Colonic mucosa (tissue), 4 donors: ENCODE results near the gene SFMBT1. TPM values are rescaled to one million over a fixed set of nuclear protein-coding genes. Genes with fewer than 3 reads are reported as not detected.

ENCODE experiments used
- DNase-seq: peaks from one replicate; pipeline ENCODE4 v3.0.0-alpha.2; 2020
- H3K27ac ChIP-seq: fragments of 200-600 bp; one replicate; pipeline ENCODE4 v1.8.0; 2021
- H3K27me3 ChIP-seq: fragments of 200-600 bp; one replicate; pipeline ENCODE4 v1.8.0; 2021
- H3K36me3 ChIP-seq: fragments of 200-600 bp; one replicate; pipeline ENCODE4 v1.8.0; 2021
- H3K4me1 ChIP-seq: fragments of 200-600 bp; one replicate; pipeline ENCODE4 v1.8.0; 2021; ENCODE audit warnings: mild to moderate bottlenecking
- H3K4me3 ChIP-seq: fragments of 200-600 bp; one replicate; pipeline ENCODE4 v1.8.0; 2021
- H3K9ac ChIP-seq, 2 donors: one replicate each; pipeline ENCODE4 v1.7.0; 2013; ENCODE audit warnings: control low read depth in 2 of 2, low read depth in 2 of 2, low read length in 2 of 2
- H3K9me3 ChIP-seq: fragments of 200-600 bp; one replicate; pipeline ENCODE4 v1.8.0; 2021
- intact Hi-C: fragments of 100-400 bp; cut with DNase I; formaldehyde crosslinking; loops from one replicate; pipeline ENCODE4 v1.14.1; 2022
- total RNA-seq, 2 donors: library from RNA; stranded (reverse); fragmentation: NEBNext Ultra II Directional in 1 of 2; extraction: Animal tissue kit (Norgen Biotek cat#: 25700) in 1 of 2; gene quantifications; one replicate each; pipeline ENCODE4 v1.2.1, GENCODE V29; 2021
- TF ChIP-seq, protein P1 (sequence below): fragments of 200-600 bp; IDR thresholded peaks from one replicate; pipeline ENCODE4 v1.8.0; 2022; ENCODE audit warnings: antibody characterized with exemption, mild to moderate bottlenecking
- donor health status: healthy.
- donor health status: DM: no; HTN: no; CAD: no.
- donor health status: DM: no; HTN: no; CAD: no.

The SFMBT1 gene
- total RNA-seq, 2 donors from 2014 or later, result 19.4 to 30.8 TPM

DNA sequence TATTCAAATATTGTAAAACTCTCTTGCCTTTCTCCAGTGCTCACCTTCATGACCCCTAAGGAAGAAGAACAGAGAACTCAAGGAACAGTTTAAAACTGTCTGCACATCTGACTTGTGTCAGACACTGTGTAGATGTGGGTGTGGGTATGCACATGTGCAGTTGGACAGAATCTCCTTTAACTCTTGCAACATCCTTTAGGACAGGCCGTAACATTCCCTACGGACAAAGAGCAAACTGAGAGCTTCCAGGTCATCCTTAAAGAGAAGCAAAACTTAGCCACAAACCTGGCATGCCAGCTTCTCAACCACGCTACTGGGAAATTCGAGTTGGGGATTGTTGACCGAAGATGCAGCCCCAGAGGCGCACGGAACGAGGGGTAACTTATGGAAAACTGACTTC lies 4.1 kb upstream of the SFMBT1 start:
- no peak for DNase-seq
- Histone ChIP-seq H3K4me3 (no peak overlapping the region), H3K36me3 (no peaks in the 10 kb centered on the region), H3K27ac (no peak overlapping the region), H3K27me3 (no peaks in the 10 kb centered on the region), H3K4me1 (no peaks in the 10 kb centered on the region), H3K9me3 (no peaks in the 10 kb centered on the region), H3K9ac (no peak overlapping the region)
- intact Hi-C loops, result no loop called here
- TF ChIP-seq, protein P1, sequence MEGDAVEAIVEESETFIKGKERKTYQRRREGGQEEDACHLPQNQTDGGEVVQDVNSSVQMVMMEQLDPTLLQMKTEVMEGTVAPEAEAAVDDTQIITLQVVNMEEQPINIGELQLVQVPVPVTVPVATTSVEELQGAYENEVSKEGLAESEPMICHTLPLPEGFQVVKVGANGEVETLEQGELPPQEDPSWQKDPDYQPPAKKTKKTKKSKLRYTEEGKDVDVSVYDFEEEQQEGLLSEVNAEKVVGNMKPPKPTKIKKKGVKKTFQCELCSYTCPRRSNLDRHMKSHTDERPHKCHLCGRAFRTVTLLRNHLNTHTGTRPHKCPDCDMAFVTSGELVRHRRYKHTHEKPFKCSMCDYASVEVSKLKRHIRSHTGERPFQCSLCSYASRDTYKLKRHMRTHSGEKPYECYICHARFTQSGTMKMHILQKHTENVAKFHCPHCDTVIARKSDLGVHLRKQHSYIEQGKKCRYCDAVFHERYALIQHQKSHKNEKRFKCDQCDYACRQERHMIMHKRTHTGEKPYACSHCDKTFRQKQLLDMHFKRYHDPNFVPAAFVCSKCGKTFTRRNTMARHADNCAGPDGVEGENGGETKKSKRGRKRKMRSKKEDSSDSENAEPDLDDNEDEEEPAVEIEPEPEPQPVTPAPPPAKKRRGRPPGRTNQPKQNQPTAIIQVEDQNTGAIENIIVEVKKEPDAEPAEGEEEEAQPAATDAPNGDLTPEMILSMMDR, result no peak

DNA sequence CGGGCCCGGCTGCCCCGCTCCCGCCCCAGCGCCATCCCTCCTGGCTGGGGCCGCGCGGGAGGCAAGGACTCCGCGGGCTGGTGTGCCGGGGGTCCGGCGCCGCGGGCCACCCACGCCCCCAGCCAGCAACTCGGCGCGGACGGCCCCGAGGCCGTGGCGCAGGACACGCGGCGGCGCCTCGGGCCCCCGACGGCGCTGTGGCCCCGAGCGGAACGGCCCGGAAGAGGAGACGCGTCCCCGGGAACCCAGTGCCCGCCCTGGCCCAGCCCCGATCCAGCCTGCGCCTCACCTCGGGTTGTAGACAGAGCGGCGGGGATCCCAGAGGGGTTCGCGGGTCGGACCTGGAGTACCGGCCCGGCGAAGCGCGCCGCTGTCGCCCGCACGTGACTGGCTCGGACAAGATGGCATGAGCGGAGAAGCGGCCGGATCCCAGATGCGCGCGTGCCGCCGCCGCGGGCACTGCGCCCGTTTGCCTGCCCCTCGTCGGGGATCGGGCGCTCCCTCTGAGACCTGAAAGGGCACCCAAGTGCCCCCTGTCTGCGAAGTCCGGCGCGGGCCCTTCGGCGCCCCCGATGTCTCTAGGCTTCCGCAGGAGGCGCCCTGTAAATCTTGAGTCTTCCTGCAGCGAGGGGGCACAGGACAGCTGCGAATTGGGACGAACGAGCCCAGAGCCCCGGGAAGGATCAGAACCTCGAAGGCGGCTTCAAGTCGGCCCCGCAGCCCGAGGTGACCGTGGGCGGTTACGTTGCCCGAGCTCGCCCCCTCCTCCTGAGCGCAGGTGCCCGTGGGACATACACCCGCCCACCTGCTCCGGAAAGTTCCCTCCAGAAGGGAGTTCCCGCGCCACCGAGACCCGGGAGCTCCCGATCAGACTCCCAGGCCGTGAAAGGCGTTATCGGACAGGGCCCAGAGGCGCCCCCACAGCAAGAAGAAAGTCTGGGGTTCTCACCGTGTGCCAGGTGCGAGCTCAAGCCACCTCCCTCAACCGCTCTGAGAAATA lies 598 bp upstream of the SFMBT1 start:
- Histone ChIP-seq H3K27ac (peak overlapping the region; percentile 91), H3K27me3 (no peaks in the 10 kb centered on the region), H3K4me3 (peak overlapping the region; percentile 84), H3K9ac (peak overlapping the region; percentile 71 to 75), H3K9me3 (no peaks in the 10 kb centered on the region), H3K4me1 (no peaks in the 10 kb centered on the region), H3K36me3 (no peaks in the 10 kb centered on the region)
- TF ChIP-seq, protein P1, result no peak
- intact Hi-C loops, result no loop called here
- peak; percentile 69 for DNase-seq

DNA sequence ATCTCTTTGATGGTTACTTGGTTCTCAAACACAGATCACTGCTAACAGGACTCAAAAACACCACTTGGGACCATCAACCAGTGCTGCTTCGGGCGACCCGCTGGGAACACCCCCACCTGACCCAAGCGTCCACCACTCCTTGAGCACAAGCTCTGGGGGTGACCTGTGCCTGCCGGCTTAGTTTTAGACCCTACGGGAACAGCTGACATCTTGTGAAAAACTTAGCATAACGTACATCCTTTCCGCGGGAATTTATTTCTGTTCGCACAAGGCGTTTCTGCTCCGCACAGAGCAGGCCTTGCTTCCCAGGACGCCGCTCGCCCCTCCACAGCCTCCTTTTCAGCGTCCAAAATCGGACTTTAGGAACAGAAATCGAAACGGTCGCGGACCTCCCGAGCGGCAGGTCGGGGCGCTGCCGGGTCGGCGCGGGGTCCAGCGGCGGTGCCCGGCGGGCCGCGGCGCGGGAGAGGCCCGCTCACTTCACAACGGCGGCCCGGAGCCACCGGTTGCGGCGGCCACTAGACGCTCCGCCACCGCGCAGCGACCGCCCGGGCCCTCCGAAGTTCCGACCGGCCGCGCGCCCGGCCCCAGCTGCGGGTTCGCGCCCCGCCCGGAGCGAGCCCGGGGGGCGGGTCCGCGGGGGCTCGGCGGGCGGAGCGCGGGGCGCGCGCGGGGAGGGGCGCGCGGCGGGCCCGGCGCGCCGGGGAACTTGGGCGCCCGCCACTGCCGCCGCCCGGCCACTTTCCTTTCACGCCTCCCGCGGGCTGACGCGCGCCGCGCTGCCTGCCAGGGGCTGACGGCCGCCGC lies 959 bp downstream of the SFMBT1 start:
- peaks cover 3% of the 10 kb centered on the region for H3K4me1 ChIP-seq
- H3K9me3 ChIP-seq, result no peaks in the 10 kb centered on the region
- no peaks in the 10 kb centered on the region for H3K27me3 ChIP-seq
- H3K9ac ChIP-seq, result peak overlapping the region; percentile 68 to 86
- peak overlapping the region; percentile 92 for H3K27ac ChIP-seq
- TF ChIP-seq, protein P1, result no peak
- peak; percentile 51 for DNase-seq
- H3K36me3 ChIP-seq, result no peaks in the 10 kb centered on the region
- peak overlapping the region; percentile 58 for H3K4me3 ChIP-seq
- intact Hi-C loops, result no loop called here

DNA sequence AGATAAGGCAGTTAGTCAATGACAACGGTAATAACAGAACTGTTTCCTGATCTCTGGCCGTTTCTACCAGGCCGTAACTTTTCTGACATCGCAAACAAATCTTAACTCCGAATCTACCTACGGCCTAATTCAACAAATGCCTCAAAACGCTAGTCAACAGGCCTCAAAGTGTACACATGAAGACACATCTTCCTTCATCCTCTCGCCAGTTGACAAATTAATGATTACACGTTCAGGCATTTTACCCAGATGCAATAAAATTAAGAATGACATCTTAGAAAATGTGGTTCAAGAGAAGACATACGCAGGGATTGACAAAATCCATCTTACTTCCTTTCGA lies 1.5 kb downstream of the SFMBT1 start:
- Histone ChIP-seq H3K27me3 (no peaks in the 10 kb centered on the region), H3K9ac (peak overlapping the region; percentile 68 to 86), H3K4me1 (peaks cover 3% of the 10 kb centered on the region), H3K36me3 (no peaks in the 10 kb centered on the region), H3K4me3 (peak overlapping the region; percentile 58), H3K9me3 (no peaks in the 10 kb centered on the region), H3K27ac (peak overlapping the region; percentile 92)
- TF ChIP-seq, protein P1, result no peak
- intact Hi-C loops, result no loop called here
- DNase-seq, result no peak

DNA sequence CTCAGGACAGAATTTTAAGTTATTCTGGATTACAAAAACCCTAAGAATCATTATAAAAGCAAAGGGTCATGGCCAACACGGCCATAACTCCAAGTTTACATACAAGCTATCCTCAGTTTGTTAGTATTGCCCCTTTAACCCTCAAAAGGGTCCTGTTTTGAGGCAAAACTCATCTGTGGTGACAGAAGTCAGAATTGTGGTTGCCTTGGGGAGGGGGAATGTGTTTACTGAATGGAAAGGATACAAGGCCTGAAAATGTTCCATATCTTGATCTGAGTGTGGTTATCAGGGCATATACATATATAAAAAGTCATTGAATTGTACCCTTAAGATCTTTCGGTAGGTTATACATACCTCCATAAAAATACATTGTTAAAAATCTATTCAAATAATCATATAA lies 2.1 kb downstream of the SFMBT1 start:
- H3K4me3 ChIP-seq, result no peak overlapping the region
- no peak overlapping the region for H3K27ac ChIP-seq

More for the DNA sequence above, 2.1 kb downstream of the SFMBT1 start:
- TF ChIP-seq, protein P1, result no peak
- DNase-seq, result no peak
- Histone ChIP-seq H3K4me1 (peaks cover 3% of the 10 kb centered on the region), H3K9me3 (no peaks in the 10 kb centered on the region), H3K36me3 (no peaks in the 10 kb centered on the region), H3K9ac (peak overlapping the region in 1 of 2 donors; percentile 86), H3K27me3 (no peaks in the 10 kb centered on the region)
- intact Hi-C loops, result no loop called here
